Gastroesophageal sphincter (tissue), 4 donors: ENCODE measurements around the gene STAP1. TPM values are rescaled to one million over a fixed set of nuclear protein-coding genes. Genes with fewer than 3 reads are reported as not detected.

ENCODE experiments used
- ATAC-seq: fragments of 150-250 bp; one replicate; pipeline ENCODE4 v1.9.1; 2016; ENCODE audit warnings: mild to moderate bottlenecking, moderate library complexity
- H3K27ac ChIP-seq, 4 donors: fragments of 200-600 bp; sonication (generic) in 3 of 4; 1 replicate in 3 of 4; 2 replicates in 1 of 4; pipeline ENCODE4 v1.5.1; 2016 to 2019
- H3K27me3 ChIP-seq: fragments of 200-600 bp; sonication (generic); one replicate; pipeline ENCODE4 v1.5.1; 2019
- H3K36me3 ChIP-seq, 2 donors: fragments of 200-600 bp; sonication (generic); one replicate each; pipeline ENCODE4 v1.5.1; 2019; ENCODE audit warnings: control low read depth in 1 of 2
- H3K4me1 ChIP-seq, 3 donors: fragments of 200-600 bp; sonication (generic); 1 replicate in 2 of 3; 2 replicates in 1 of 3; pipeline ENCODE4 v1.5.1; 2016 to 2019; ENCODE audit warnings: control low read depth in 2 of 3
- H3K4me3 ChIP-seq, 2 donors: fragments of 200-600 bp; sonication (generic); one replicate each; pipeline ENCODE4 v1.5.1; 2019; ENCODE audit warnings: mild to moderate bottlenecking in 1 of 2, moderate library complexity in 1 of 2
- H3K9me3 ChIP-seq, 3 donors: fragments of 200-600 bp; sonication (generic); one replicate each; pipeline ENCODE4 v1.5.1; 2017 to 2019; ENCODE audit warnings: control low read depth in 2 of 3
- EP300 ChIP-seq: sonication (generic); formaldehyde crosslinking; IDR thresholded peaks from one replicate; pipeline ENCODE4 v1.6.1; 2017; ENCODE audit warnings: antibody characterized with exemption, mild to moderate bottlenecking
- POLR2A ChIP-seq, 2 donors: fragments of 450-650 bp; IDR thresholded peaks; one replicate each; pipeline ENCODE4 v1.6.1; 2017; ENCODE audit warnings: antibody characterized with exemption in 2 of 2, mild to moderate bottlenecking in 2 of 2, moderate library complexity in 1 of 2
- POLR2AphosphoS5 ChIP-seq: sonication (generic); formaldehyde crosslinking; IDR thresholded peaks from one replicate; pipeline ENCODE4 v1.6.1; 2017; ENCODE audit warnings: antibody characterized with exemption
- WGBS, 2 donors: methylation state at CpG; one replicate each; pipeline ENCODE4 v1.1.5; 2018; ENCODE audit warnings: low coverage in 1 of 2; 5-methylcytosine and 5-hydroxymethylcytosine counted together
- total RNA-seq, 4 donors: library from RNA; depleted of rRNA; stranded (reverse); fragments of >200 nt; gene quantifications; one replicate each; pipeline ENCODE4 v1.1.0, GENCODE V29; 2016
- TF ChIP-seq, protein P1 (sequence below), 4 experiments: fragments of 200-600 bp in 2 of 4; fragments of 450-650 bp in 2 of 4; sonication (generic) in 1 of 4; IDR thresholded peaks; one replicate each; pipeline ENCODE4 v1.5.1; 2017 to 2019; ENCODE audit warnings: antibody characterized with exemption in 4 of 4, mild to moderate bottlenecking in 2 of 4, moderate library complexity in 2 of 4

Gene STAP1
- total RNA-seq, 4 donors from 2014 or later: 0.54 to 2.2 (median 0.77) TPM; not detected in 1

GRCh38 chr4:67608027-67608426 is 49.5 kb downstream of the STAP1 start:
- Histone ChIP-seq H3K27ac (no peak overlapping the region), H3K9me3 (peaks cover 0 to 13% (median 3%) of the 10 kb centered on the region in 3 donors), H3K4me1 (no peaks in the 10 kb centered on the region), H3K27me3 (no peaks in the 10 kb centered on the region), H3K36me3 (no peaks in the 10 kb centered on the region), H3K4me3 (no peak overlapping the region)
- TF ChIP-seq EP300: no peak
- no peak for TF ChIP-seq POLR2A (IDR thresholded peaks at IDR 0.05)
- TF ChIP-seq, protein P1, sequence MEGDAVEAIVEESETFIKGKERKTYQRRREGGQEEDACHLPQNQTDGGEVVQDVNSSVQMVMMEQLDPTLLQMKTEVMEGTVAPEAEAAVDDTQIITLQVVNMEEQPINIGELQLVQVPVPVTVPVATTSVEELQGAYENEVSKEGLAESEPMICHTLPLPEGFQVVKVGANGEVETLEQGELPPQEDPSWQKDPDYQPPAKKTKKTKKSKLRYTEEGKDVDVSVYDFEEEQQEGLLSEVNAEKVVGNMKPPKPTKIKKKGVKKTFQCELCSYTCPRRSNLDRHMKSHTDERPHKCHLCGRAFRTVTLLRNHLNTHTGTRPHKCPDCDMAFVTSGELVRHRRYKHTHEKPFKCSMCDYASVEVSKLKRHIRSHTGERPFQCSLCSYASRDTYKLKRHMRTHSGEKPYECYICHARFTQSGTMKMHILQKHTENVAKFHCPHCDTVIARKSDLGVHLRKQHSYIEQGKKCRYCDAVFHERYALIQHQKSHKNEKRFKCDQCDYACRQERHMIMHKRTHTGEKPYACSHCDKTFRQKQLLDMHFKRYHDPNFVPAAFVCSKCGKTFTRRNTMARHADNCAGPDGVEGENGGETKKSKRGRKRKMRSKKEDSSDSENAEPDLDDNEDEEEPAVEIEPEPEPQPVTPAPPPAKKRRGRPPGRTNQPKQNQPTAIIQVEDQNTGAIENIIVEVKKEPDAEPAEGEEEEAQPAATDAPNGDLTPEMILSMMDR (IDR thresholded peaks at IDR 0.05): no peak
- no peak for TF ChIP-seq POLR2AphosphoS5
- WGBS, 2 donors: 81 to 95% methylated on average over 3 to 4 of the region's 4 CpGs
- ATAC-seq: no peak

DNA sequence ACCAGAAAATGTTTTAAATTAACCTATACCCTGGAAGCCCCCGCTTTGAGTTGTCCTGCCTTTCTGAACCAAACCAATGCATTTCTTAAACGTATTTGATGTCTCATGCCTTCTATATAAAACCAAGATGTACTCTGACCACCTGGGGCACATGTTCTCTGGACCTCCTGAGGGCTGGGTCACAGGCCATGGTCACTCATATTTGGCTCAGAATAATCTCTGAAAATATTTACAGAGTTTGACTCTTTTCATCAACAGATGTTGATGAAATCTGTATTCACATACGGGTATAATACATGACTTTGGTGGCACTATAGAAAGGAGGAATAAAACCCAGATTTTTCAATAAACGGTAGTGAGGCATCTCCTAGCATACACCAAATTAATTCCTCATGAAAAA is 55.7 kb downstream of the STAP1 start:
- peaks cover 0 to 19% (median 3%) of the 10 kb centered on the region in 3 donors for H3K9me3 ChIP-seq
- TF ChIP-seq EP300 (no peak), POLR2A (IDR thresholded peaks at IDR 0.05) (no peak), POLR2AphosphoS5 (no peak)
- TF ChIP-seq, protein P1 (IDR thresholded peaks at IDR 0.05): no peak
- no peak for ATAC-seq
- H3K4me3 ChIP-seq: no peak overlapping the region
- peaks cover 0 to 25% of the 10 kb centered on the region in 2 donors for H3K36me3 ChIP-seq
- no peaks in the 10 kb centered on the region for H3K4me1 ChIP-seq
- no peak overlapping the region for H3K27ac ChIP-seq
- no peaks in the 10 kb centered on the region for H3K27me3 ChIP-seq
- WGBS, 2 donors: 88 to 94% methylated on average over 4 of the region's 4 CpGs

GRCh38 chr4:67615119-67615518 is 56.6 kb downstream of the STAP1 start:
- H3K9me3 ChIP-seq: peaks cover 0 to 14% (median 0%) of the 10 kb centered on the region in 3 donors
- no peak for ATAC-seq
- WGBS, 2 donors: 89 to 97% methylated on average over 5 of the region's 5 CpGs
- H3K27me3 ChIP-seq: no peaks in the 10 kb centered on the region
- no peaks in the 10 kb centered on the region for H3K4me1 ChIP-seq
- no peak overlapping the region for H3K27ac ChIP-seq
- H3K4me3 ChIP-seq: no peak overlapping the region
- H3K36me3 ChIP-seq: peaks cover 0 to 34% of the 10 kb centered on the region in 2 donors
- TF ChIP-seq POLR2AphosphoS5: no peak
- TF ChIP-seq, protein P1 (IDR thresholded peaks at IDR 0.05): no peak
- TF ChIP-seq EP300: no peak
- no peak for TF ChIP-seq POLR2A (IDR thresholded peaks at IDR 0.05)

DNA sequence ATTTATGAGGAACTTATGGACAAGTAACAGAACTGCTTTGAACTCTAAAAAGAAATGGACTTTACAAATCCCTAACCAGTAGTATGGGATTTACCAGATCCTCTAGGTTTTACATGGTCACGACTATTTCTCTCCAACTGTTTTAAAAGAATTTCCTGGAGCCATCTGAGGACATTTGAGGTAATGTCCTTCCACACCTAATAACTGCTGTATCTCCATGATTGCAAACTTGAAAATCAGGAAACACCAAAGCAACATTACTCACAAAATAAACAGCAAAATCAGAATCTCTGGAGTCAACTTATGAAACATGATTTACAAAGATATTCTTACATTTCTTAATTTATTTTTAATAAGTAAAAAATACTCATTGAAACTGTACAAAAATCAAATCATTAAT is 58.0 kb downstream of the STAP1 start:
- ATAC-seq: no peak
- Histone ChIP-seq H3K4me1 (no peaks in the 10 kb centered on the region), H3K4me3 (no peak overlapping the region), H3K9me3 (peaks cover 0 to 8% (median 0%) of the 10 kb centered on the region in 3 donors), H3K27me3 (no peaks in the 10 kb centered on the region), H3K27ac (no peak overlapping the region), H3K36me3 (peaks cover 5 to 48% of the 10 kb centered on the region in 2 donors)
- TF ChIP-seq POLR2AphosphoS5: no peak
- no peak for TF ChIP-seq EP300
- TF ChIP-seq, protein P1 (IDR thresholded peaks at IDR 0.05): no peak
- TF ChIP-seq POLR2A (IDR thresholded peaks at IDR 0.05): no peak
- 83 to 100% methylated on average over 1 of the region's 1 CpG for WGBS, 2 donors

GRCh38 chr4:67624939-67625338 is 66.4 kb downstream of the STAP1 start:
- Histone ChIP-seq H3K27ac (no peak overlapping the region), H3K36me3 (peaks cover 5 to 74% of the 10 kb centered on the region in 2 donors), H3K4me3 (no peak overlapping the region), H3K27me3 (no peaks in the 10 kb centered on the region), H3K4me1 (no peaks in the 10 kb centered on the region), H3K9me3 (no peaks in the 10 kb centered on the region)
- no peak for ATAC-seq
- 67 to 77% methylated on average over 3 of the region's 3 CpGs for WGBS, 2 donors
- TF ChIP-seq EP300 (no peak), POLR2AphosphoS5 (no peak), POLR2A (IDR thresholded peaks at IDR 0.05) (no peak)
- TF ChIP-seq, protein P1 (IDR thresholded peaks at IDR 0.05): no peak
